Brain microvascular endothelial cell (primary cell): Measurements from ENCODE around the gene MOSMO.

Experiments used
- DNase-seq: peaks from one replicate; pipeline ENCODE4 v3.0.0-alpha.2; 2020
- H3K27ac ChIP-seq: fragments of 250-450 bp; sonication (Bioruptor Pico); 2 replicates; pipeline ENCODE4 v1.5.1; 2020; ENCODE audit warnings: mild to moderate bottlenecking, moderate library complexity
- H3K27me3 ChIP-seq: fragments of 250-450 bp; sonication (Bioruptor Pico); replicated peaks from 2 replicates; pipeline ENCODE4 v1.5.1; 2020; ENCODE audit warnings: mild to moderate bottlenecking
- H3K36me3 ChIP-seq: fragments of 250-450 bp; sonication (Bioruptor Pico); replicated peaks from 2 replicates; pipeline ENCODE4 v1.5.1; 2020; ENCODE audit warnings: mild to moderate bottlenecking
- H3K4me3 ChIP-seq: 2 replicates; pipeline ENCODE4 v1.5.1; 2011; ENCODE audit warnings: low read depth, mild to moderate bottlenecking, control low read depth, low read length, moderate library complexity
- in situ Hi-C: cut with HindIII; loops from 2 replicates; pipeline ENCODE4 v1.10.0; 2017; ENCODE audit warnings: low sequenced_read_pairs, low pct_ligation_motif_present
- TF ChIP-seq, protein P1 (sequence below): IDR thresholded peaks from 2 replicates; pipeline ENCODE4 v1.5.1; 2011; ENCODE audit warnings: low read depth, mild to moderate bottlenecking, moderate library complexity, low read length, control low read depth, inconsistent platforms; ENCODE audit errors: missing control alignments

The MOSMO gene

DNA sequence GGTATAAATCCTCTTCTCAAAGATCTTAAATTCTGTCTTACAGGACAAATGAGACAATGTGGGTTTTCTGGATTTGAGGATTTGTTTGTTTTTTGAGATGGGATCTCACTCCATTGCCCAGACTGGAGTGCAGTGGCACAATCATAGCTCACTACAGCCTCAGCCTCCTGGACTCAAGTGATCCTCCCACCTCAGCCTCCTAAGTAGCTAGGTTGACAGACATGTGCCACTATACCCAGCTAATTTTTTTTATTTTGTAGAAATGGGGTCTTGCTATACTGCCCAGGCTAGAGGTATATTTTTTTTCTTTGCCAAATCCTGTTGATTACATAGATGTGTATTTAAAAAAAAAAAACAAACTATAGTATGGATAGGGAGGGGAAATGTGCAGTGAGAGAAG is 122.6 kb downstream of the MOSMO start:
- in situ Hi-C loops: no loop called here
- Histone ChIP-seq H3K27me3 (no peaks in the 10 kb centered on the region), H3K27ac (no peak overlapping the region), H3K36me3 (no peaks in the 10 kb centered on the region), H3K4me3 (no peak overlapping the region)
- TF ChIP-seq, protein P1, sequence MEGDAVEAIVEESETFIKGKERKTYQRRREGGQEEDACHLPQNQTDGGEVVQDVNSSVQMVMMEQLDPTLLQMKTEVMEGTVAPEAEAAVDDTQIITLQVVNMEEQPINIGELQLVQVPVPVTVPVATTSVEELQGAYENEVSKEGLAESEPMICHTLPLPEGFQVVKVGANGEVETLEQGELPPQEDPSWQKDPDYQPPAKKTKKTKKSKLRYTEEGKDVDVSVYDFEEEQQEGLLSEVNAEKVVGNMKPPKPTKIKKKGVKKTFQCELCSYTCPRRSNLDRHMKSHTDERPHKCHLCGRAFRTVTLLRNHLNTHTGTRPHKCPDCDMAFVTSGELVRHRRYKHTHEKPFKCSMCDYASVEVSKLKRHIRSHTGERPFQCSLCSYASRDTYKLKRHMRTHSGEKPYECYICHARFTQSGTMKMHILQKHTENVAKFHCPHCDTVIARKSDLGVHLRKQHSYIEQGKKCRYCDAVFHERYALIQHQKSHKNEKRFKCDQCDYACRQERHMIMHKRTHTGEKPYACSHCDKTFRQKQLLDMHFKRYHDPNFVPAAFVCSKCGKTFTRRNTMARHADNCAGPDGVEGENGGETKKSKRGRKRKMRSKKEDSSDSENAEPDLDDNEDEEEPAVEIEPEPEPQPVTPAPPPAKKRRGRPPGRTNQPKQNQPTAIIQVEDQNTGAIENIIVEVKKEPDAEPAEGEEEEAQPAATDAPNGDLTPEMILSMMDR: no peak
- DNase-seq: no peak

DNA sequence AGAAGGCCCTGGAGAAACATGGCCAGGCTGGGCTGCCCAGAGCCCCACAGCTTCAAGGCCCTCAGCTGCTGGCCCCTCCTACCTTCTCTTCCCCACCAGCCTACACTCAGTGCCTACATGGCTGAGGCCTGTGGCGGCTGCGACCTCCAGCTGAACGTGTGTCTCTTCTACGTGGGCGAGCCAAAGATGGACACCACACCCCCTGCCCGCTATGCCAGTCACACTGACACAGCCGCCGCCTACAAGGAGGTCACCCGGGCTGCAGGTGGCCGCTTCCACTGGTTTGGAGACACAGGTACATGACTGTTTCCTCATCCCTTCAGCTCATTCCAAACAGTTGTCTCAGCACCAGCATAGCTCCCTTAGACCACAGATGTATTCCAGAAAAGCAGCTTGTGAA is 124.9 kb downstream of the MOSMO start:
- no peaks in the 10 kb centered on the region for H3K27me3 ChIP-seq
- in situ Hi-C loops: no loop called here
- no peak overlapping the region for H3K27ac ChIP-seq
- TF ChIP-seq, protein P1: no peak
- H3K4me3 ChIP-seq: no peak overlapping the region
- no peaks in the 10 kb centered on the region for H3K36me3 ChIP-seq
- DNase-seq: no peak
